GM19468 (cell line): Measurements from ENCODE around the gene RAB29.

Experiments used
- ATAC-seq: cut with Tn5 transposase; IDR thresholded peaks from one replicate; pipeline ENCODE4 v1.9.1; 2021; ENCODE audit warnings: mild to moderate bottlenecking, moderate library complexity, moderate number of reproducible peaks; ENCODE audit not compliant: unreplicated experiment; ENCODE audit errors: extremely low read depth

RAB29 gene

GRCh38 chr1:205767248-205767647 lies 8.0 kb downstream of the RAB29 start:
- ATAC-seq = no peak

GRCh38 chr1:205766570-205766969 lies 8.7 kb downstream of the RAB29 start:
- ATAC-seq = no peak

- ATAC-seq = no peak
These were observed 9.2 kb downstream of the RAB29 start for GRCh38 chr1:205766038-205766437.

DNA sequence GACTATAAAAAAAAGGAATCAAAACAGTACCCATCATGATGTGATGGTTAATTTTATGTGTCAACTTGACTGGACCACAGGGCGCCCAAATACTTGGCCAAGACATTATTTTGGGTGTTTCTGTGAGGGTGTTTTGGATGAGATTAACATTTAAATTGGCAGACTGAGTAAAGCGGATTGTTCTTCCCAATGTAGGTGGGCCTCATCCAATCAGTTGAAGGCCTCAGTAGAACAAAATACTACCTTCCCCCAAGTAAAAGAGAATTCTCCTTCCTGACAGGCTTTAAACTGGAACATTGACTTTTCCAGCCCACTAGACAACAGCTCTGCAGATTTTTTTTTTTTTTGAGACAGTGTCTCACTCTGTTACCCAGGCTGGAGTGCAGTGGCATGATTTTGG lies 10.7 kb downstream of the RAB29 start:
- no peak for ATAC-seq

- ATAC-seq = no peak
These were observed 11.3 kb downstream of the RAB29 start for GRCh38 chr1:205763980-205764379.

DNA sequence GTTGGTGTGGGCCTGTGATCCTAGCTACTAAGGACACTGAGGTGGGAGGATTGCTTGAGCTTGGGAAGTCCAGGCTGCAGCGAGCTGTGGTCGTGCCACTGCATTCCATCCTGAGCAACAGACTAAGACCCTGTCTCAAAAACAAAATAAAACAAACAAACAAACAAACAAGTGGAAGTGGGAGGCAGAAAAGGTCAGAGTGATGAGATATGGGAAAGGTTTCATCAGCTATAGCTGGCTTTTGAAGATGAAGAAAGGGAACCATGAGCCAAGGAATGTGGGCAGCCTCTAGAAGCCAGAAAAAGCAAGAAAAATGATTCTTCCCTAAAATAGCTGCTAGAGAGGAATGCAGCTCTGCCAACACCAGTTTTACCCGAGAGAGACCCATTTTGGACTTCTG lies 14.7 kb downstream of the RAB29 start:
- no peak for ATAC-seq

DNA sequence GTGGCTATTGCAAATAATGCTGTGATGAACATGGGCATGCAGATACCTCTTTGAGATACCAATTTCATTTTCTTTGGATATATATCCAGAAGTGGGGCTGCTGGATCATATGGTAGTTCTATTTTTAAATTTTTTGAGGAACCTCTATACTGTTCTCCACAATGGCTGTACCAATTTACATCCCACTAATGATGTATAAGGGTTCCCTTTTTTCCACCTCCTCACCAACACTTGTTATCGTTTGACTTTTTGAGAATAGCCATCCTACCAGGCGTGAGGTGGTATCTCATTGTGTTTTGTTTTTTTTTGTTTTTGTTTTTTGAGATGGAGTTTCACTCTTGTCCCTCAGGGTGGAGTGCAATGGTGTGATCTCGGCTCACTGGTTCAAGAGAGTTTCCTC lies 18.7 kb downstream of the RAB29 start:
- ATAC-seq = no peak

DNA sequence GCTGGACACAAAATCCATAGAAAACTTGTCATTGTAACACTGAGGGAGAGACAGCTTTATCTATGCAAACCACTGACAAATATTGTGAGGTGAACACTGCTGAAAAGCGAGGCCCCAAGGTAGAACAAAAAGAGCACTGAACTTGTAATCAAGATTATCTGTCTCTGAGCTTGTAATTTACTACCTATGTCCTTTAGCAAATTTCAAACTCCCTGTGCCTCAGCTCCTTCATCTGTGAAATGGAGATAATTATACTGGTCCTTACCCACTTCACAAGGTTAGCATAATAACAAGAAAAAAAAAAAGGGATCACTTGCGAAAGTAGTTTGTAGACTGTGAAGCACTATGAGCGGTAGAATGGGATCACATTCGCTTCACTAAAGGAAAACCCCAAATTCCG lies 20.4 kb downstream of the RAB29 start:
- no peak for ATAC-seq

- no peak for ATAC-seq
These were observed 24.1 kb downstream of the RAB29 start for GRCh38 chr1:205751036-205751651.

DNA sequence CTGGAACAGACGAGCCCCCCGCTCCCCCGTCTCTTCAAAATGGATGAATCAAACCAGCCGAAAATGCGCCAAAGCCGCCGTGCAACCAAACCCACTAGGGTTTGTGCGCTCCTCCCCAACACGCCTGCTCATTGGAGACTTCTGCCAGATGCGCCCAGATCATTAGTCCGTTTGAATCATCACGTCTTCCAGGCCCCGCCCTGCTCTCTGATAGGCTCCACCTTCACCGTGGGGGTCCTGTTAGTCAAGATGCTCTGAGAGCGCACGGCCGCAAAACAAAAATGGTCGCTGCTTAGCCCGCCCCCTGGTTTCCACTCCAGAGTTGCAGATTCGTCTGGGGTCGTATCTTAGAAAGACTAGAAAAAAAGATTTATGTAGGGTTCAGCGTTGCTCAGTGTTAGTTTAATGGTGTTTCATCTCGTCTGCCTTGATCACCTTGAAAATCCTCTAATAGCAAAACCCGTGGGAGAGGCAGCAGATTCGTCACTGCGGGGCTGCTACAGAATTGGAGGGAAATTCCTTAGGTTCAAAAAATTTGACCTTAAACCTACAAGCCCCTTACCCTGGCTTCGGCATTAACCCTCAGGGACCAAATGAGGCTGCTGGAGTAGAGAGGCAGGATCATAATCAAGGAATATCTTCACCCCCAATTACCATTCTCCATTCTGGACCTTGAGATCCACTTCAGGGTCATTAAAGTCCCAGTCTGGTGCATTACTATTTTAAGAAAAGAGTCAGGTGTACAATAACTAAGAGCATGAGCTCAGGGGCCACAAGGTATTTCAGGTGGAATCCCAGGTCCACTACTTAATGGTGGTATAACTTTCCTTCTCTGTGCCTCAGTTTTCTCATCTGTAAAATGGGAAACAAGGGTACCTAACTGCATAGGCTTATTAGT lies 24.9 kb downstream of the RAB29 start, which contains the start of gene NUCKS1:
Gene NUCKS1, minus strand, starts transcription at position 45 of the 898 bp plus-strand sequence. CDS start 209 bp downstream, outside the sequence.
- ATAC-seq = peak; percentile 52

DNA sequence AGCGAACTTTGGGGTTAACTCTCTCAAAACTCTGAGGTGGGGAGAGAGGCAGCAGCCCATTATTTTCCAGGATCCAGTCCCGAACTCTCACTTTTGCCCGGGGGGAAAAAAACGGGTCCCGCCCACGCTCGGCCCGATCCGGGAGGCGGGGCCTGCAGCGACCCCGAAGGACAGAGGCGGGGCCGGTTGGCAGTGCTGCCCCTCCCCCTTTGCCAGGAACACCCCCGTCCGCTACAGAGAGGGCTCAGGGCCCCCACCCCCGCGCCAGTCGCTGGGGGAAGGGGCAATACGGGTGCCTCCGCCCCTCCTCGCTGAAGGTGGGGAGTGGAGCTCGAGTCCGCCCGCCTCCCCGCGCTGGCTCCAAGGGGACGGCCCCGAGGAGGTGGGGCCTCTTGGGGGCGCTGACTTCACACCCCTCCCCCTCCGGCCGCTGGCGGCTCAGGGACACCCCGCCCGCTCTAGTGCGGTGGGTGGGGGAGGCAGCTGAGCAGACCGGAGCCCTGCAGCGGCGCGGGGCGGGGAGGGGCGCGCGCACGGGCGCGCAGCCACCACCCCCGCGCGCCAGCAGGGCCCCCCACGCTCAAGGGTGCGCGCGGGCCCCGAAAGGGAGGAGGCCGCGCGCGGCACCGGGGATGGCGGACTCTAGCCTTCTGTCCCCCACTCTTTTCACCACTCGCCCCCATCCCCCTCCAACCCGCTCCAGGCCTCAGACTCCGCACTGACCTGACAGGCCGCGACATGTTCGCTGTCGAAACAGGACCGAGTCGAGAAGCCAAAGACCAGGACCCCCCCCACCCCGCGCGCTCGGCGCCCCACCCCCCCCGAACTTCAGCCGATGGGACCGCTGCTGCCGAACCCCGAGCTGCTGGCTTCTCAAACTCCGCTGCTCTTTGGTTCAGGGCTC lies 25.8 kb downstream of the RAB29 start:
- ATAC-seq = peak; percentile 49

GRCh38 chr1:205748403-205749233 lies 26.7 kb downstream of the RAB29 start:
- ATAC-seq = no peak

DNA sequence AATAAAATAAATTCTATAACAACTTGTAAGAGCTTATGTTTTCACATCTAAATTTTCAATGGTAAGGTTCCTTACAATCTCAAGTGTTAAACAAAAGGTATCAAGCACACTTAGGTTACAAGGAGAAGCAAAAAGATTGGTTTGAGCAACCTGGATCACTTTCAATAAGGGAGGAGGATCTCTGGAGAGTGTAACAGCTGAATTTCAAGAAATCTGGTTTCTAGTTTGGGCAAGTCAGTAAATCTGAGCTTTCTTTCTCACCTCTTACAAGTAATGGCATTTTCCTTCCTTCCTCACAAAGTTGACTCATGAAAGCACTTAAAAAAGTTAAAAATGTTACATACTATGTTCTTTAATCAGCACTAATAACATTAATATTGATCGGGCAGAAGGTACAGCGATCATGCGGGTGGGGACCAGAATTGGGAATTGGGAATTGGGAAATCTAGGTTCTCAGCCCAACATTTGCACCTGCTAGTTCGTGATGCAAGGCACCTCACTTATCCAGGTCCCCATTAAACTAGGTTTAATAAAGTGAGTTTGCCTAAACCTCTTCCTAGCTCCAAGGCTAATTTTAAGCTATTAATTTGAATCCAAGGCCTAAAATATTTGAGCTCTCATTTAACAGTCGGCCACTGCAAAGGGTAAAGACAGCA lies 28.4 kb downstream of the RAB29 start:
- no peak for ATAC-seq

- ATAC-seq = no peak
These were observed 30.9 kb downstream of the RAB29 start for GRCh38 chr1:205744403-205744802.

DNA sequence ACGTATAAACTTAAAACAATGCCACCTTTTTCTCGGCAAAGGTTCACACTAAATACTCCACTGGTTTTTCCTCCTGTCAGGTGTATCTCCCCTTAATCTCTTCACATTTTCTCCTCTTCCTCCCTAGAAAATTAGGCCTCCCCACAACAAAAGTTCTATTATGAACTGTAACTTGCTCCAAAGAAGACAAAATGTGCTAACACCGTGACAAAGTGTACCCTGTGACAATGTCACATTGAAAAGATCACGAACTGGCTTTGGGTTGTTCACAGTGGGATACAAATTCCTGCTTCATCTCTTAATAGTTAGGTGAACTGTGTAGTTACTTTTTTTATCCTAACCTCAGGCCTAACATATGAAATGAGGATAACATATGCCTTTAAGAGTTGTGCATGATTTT lies 31.3 kb downstream of the RAB29 start:
- ATAC-seq = no peak

DNA sequence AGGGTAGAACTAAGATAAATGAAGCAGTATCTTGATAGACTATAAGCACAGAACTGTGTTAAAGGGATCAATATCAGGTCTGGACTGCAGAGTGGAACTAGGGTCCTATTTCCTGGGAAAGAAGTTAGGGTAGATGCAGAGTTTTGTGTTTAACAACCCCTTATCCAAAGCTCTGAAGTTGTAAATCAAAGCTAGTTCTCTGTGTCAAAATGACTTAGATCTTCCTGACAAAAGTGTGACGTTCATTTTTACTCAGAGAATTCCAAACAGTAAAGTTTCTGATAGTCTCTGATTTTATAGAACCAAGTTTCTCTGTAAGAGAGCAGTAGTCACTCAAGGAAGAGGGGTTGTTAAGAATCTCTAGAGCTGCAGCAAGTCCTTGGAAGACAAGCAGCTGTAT lies 33.6 kb downstream of the RAB29 start:
- no peak for ATAC-seq

- no peak for ATAC-seq
These were observed 35.7 kb downstream of the RAB29 start for GRCh38 chr1:205739348-205740160.

DNA sequence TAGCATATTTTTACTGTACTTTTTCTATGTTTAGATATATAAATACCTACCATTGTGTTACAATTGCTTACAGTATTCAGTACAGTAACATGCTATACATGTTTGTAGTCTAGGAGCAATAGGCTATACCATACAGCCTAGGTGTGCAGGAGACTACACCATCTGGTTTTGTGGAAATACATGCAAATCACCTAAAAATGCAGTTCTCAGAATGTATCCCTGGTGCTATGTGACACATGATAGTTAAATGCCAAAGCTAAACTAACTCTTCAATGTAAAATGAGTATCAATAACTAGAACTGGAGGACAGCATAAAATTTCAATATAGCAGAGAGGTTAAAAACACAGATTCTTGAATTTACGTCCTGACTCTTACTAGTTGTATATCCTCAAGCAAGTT lies 40.1 kb downstream of the RAB29 start:
- ATAC-seq = no peak
